C4-2B (cell line): ENCODE data around the gene FFAR4.

Experiments used
- H3K27ac ChIP-seq: fragments of 450-650 bp; 2 replicates; pipeline ENCODE4 v1.5.1; 2017
- CTCF ChIP-seq: fragments of 450-650 bp; conservative IDR thresholded peaks from 2 replicates; pipeline ENCODE4 v1.5.1; 2017; ENCODE audit warnings: mild to moderate bottlenecking
- ZFX ChIP-seq: fragments of 450-650 bp; IDR thresholded peaks from 2 replicates; pipeline ENCODE4 v1.6.1; 2017

Gene FFAR4

GRCh38 chr10:93573924-93574323 is 7.5 kb downstream of the FFAR4 start:
- H3K27ac ChIP-seq = no peak overlapping the region
- TF ChIP-seq CTCF (no peak), ZFX (no peak)

- no peak for TF ChIP-seq CTCF
- no peak for TF ChIP-seq ZFX
These were observed 10.4 kb downstream of the FFAR4 start for GRCh38 chr10:93576888-93577287.

GRCh38 chr10:93577565-93577964 is 11.1 kb downstream of the FFAR4 start:
- TF ChIP-seq ZFX (no peak), CTCF (no peak)
- peak overlapping the region; percentile 84 for H3K27ac ChIP-seq

More at GRCh38 chr10:93576888-93577287, 10.4 kb downstream of the FFAR4 start:
- peak overlapping the region; percentile 84 for H3K27ac ChIP-seq

- no peak overlapping the region for H3K27ac ChIP-seq
- TF ChIP-seq ZFX (no peak), CTCF (no peak)
These were observed 12.6 kb downstream of the FFAR4 start for GRCh38 chr10:93579089-93579488.

- H3K27ac ChIP-seq = no peak overlapping the region
- no peak for TF ChIP-seq ZFX
- TF ChIP-seq CTCF = no peak
These were observed 13.7 kb downstream of the FFAR4 start for GRCh38 chr10:93579985-93580711.

- TF ChIP-seq ZFX (no peak), CTCF (no peak)
- no peak overlapping the region for H3K27ac ChIP-seq
These were observed 14.4 kb downstream of the FFAR4 start for GRCh38 chr10:93580828-93581227.

- TF ChIP-seq ZFX = no peak
- no peak for TF ChIP-seq CTCF
- no peak overlapping the region for H3K27ac ChIP-seq
These were observed 18.0 kb downstream of the FFAR4 start for GRCh38 chr10:93584445-93584844.
